Thyroid gland (tissue), 4 donors: ENCODE measurements around the gene HLA-A.

ENCODE experiments used
- POLR2A ChIP-seq, 2 donors: fragments of 450-650 bp; IDR thresholded peaks; one replicate each; pipeline ENCODE4 v1.6.1; 2017; ENCODE audit warnings: antibody characterized with exemption in 2 of 2, mild to moderate bottlenecking in 2 of 2, moderate library complexity in 1 of 2
- TF ChIP-seq, protein P1 (sequence below), 6 experiments: fragments of 200-600 bp in 3 of 6; fragments of 450-650 bp in 3 of 6; sonication (generic) in 3 of 6; IDR thresholded peaks; one replicate each; pipeline ENCODE4 v1.5.1; 2016 to 2019; ENCODE audit warnings: antibody characterized with exemption in 6 of 6, mild to moderate bottlenecking in 2 of 6, inconsistent platforms in 1 of 6, moderate library complexity in 1 of 6

DNA sequence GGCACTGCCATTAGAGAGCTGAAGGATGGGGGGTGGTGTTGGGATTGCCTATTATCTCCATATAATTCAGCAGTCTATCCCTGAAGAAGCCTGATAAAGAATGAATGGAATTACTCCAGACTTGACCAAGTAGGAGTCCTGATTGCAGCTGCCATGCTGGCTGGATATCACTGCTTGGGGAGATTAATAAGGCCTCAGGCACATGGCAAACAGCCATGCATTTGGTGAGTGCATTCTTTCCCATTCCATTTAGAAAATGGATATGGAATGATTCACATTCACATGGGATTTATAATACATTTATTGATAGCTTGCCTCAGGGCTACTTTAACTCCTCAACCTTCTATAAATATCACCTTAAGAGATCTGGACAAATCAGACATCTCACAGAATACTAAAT lies 49.6 kb upstream of the HLA-A start:
- TF ChIP-seq, protein P1, sequence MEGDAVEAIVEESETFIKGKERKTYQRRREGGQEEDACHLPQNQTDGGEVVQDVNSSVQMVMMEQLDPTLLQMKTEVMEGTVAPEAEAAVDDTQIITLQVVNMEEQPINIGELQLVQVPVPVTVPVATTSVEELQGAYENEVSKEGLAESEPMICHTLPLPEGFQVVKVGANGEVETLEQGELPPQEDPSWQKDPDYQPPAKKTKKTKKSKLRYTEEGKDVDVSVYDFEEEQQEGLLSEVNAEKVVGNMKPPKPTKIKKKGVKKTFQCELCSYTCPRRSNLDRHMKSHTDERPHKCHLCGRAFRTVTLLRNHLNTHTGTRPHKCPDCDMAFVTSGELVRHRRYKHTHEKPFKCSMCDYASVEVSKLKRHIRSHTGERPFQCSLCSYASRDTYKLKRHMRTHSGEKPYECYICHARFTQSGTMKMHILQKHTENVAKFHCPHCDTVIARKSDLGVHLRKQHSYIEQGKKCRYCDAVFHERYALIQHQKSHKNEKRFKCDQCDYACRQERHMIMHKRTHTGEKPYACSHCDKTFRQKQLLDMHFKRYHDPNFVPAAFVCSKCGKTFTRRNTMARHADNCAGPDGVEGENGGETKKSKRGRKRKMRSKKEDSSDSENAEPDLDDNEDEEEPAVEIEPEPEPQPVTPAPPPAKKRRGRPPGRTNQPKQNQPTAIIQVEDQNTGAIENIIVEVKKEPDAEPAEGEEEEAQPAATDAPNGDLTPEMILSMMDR (IDR thresholded peaks at IDR 0.05) = no peak
- TF ChIP-seq POLR2A (IDR thresholded peaks at IDR 0.05) = no peak
